ENCODE data around the gene XRCC2.
"Not testable (repeated sequence)": the region's sequence is repeated elsewhere in the genome, so short reads cannot be mapped to it uniquely, and the experiment has no call there.

XRCC2 gene

GRCh38 chr7:152675759-152676636 lies at the start of gene XRCC2:
TSS of gene XRCC2 (minus strand) at chr7:152676141. CDS start at chr7:152676079, 62 bp downstream.
- peak; percentile 78 for DNase-seq

DNA sequence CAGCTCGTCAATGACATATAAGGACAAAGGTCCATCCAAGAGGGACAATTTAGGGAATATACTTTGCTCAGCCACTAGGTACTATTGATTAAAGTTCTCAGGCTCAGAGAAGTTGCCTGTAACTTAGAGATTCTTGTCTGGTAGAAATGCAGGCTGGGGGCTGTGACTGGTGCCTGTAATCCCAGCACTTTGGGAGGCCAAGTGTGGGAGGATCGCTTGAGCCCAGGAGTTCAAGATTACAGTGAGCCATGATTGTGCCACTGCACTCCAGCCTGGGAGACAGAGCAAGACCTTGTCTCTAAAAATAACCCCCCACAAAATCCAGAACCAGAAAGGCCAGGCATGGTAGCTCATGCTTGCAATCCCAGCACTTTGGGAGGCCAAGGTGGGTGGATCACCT lies 47.4 kb upstream of the XRCC2 start:
- DNase-seq = no peak

DNA sequence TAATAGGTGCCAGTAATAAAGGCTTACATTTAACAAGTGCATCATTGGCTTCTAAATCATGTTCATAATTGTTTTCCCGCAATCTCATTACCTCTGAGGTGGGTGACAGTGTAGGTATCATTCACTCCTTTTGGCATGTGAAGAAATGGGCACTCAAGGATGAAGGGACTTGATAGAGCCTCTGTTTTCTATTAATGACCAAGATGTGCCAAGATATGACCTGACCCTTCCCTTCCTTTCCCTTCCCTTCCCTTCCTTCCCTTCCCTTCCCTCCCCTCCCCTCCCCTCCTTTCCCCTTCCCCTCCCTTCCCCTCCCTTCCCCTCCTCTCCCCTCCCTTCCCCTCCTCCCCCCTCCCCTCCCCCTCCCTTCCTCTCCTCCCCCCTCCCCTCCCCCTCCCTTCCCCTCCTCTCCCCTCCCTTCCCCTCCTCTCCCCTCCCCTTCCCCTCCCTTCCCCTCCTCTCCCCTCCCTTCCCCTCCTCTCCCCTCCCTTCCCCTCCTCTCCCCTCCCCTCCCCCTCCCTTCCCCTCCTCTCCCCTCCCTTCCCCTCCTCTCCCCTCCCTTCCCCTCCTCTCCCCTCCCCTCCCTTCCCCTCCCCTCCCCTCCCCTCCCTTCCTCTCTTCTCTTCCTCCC lies 36.6 kb upstream of the XRCC2 start:
- not testable (repeated sequence) for DNase-seq

- DNase-seq = no peak
These were observed 35.6 kb upstream of the XRCC2 start for GRCh38 chr7:152711444-152711944.

GRCh38 chr7:152710153-152710442 lies 34.2 kb upstream of the XRCC2 start:
- DNase-seq = no peak

- no peak for DNase-seq
These were observed 33.6 kb upstream of the XRCC2 start for GRCh38 chr7:152709287-152710152.

- no peak for DNase-seq
These were observed 28.9 kb upstream of the XRCC2 start for GRCh38 chr7:152704796-152705384.

- no peak for DNase-seq
These were observed 23.1 kb upstream of the XRCC2 start for GRCh38 chr7:152699079-152699478.

DNA sequence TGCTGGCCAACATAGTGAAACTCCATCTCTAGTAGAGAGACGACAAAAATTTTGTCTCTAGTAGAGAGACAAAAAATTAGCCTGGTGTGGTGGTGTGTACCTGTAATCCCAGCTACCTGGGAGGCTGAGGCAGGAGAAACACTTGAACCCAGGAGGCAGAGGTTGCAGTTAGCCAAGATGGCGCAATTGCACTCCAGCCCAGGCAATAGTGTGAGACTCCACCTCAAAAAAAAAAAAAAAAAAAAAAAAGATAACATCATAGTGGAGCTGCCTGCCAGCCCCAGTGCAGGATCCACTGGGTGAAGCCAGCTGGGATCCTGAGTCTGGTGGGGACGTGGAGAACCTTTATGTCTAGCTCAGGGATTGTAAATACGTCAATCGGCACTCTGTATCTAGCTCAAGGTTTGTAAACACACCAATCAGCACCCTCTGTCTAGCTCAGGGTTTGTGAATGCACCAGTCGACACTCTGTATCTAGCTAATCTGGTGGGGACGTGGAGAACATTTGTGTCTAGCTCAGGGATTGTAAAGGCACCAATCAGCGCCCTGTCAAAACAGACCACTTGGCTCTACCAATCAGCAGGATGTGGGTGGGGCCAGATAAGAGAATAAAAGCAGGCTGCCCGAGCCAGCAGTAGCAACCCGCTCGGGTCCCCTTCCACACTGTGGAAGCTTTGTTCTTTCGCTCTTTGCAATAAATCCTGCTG lies 21.5 kb upstream of the XRCC2 start:
- not testable (repeated sequence) for DNase-seq

GRCh38 chr7:152692196-152692595 lies 16.3 kb upstream of the XRCC2 start:
- DNase-seq = not testable (repeated sequence)

DNA sequence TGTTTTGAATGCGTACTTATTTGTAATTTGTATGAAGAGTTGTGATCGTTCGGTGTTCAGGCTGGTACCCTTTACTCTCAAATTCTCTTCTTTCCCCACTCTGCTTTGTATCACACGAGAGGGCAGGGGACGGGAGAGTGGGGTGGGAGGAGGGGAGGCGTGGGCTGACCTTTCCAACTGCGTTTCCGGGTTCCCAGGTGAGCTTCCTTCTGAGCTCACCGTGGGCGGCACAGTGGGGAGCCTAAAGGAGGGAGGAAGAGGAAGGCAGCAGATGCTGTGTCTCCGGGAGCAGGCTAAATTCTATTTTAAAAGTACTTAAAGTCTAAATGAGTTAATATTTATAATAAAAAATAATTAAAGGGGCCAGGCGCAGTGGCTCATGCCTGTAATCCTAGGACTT lies 7.4 kb upstream of the XRCC2 start:
- DNase-seq = no peak

- DNase-seq = no peak
These were observed 2.1 kb upstream of the XRCC2 start for GRCh38 chr7:152677808-152678670.

GRCh38 chr7:152674860-152675758 lies 832 bp downstream of the XRCC2 start:
- peak; percentile 8 for DNase-seq

GRCh38 chr7:152673897-152674296 lies 2.0 kb downstream of the XRCC2 start:
- DNase-seq = no peak

GRCh38 chr7:152672626-152673025 lies 3.3 kb downstream of the XRCC2 start:
- DNase-seq = no peak

DNA sequence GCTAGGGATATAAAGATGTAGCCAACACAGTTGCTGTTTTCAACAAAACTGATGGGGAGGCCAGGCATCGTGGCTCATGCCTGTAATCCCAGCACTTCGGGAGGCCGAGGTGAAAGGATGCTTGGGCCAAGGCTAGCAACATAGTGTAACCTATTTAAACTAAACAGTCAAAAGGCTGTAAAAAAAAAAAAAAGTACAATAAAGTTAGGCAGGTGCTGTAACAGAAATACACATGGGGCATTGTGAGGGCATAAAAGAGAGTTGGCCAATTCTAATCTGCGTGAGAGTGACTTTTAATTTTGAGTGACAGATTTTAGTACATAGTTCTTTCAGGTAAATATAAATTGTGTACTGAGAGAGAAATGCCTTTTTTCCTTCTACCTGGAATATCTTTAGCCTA lies 6.2 kb downstream of the XRCC2 start:
- DNase-seq = no peak

DNA sequence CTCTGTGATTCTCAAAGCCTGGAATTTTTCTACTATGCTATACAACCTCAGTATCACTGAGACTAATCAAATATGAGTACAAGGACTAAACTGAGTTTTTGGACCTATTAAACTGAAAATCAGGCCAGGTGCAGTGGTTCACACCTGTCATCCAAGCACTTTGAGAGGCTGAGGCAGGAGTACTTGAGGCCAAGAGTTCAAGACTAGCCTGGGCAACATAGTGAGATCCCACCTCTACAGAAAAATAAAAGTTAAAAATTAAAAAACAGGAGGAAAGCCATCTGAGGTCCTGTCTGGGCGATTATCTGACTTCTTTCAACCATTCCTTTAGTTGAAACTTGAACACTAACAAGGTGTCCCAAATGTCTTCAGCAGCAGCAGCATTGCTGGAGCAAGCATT lies 7.0 kb downstream of the XRCC2 start:
- no peak for DNase-seq

- DNase-seq = no peak
These were observed 8.0 kb downstream of the XRCC2 start for GRCh38 chr7:152667958-152668357.

GRCh38 chr7:152666078-152666477 lies 9.9 kb downstream of the XRCC2 start:
- DNase-seq = no peak

- DNase-seq = no peak
These were observed 11.3 kb downstream of the XRCC2 start for GRCh38 chr7:152664636-152665035.

All from MV-4-11 (cell line).